ENCODE results near the gene LKAAEAR1. TPM values are rescaled to one million over a fixed set of nuclear protein-coding genes. Genes with fewer than 3 reads are reported as not detected.

LKAAEAR1 gene
- total and polyA plus RNA-seq, 12 donors: 0.12 TPM; not detected in 11

GRCh38 chr20:64080013-64080812 lies 4.0 kb downstream of the LKAAEAR1 start, which contains the start of gene OPRL1:
Gene OPRL1 (plus strand): TSS chr20:64080082. CDS start chr20:64092721, 12,639 bp downstream.
- WGBS, 2 donors: 6 to 8% methylated on average over 58 to 62 of the region's 62 CpGs
- peak within 1 kb of the TSS; percentile 67 to 95 (median 86) for H3K27ac ChIP-seq
- peak within 1 kb of the TSS; percentile 57 to 94 (median 84) for H3K4me3 ChIP-seq
- peaks cover 0 to 17% (median 16%) of the 10 kb centered on the region in 7 donors for H3K27me3 ChIP-seq
- intact Hi-C loops (cut with DNase I): loop anchor here in 5 of 10 donors (5.0 kb wide), 2 partner anchors 37 to 42 kb away; no protein-coding TSS in a partner anchor
- TF ChIP-seq CTCF (IDR thresholded peaks at IDR 0.05): no peak
- DNase-seq (no peak), ATAC-seq (peak in 5 of 8 donors; percentile 3 to 43 (median 4))
- peaks cover 0 to 12% (median 0%) of the 10 kb centered on the region in 9 donors for H3K36me3 ChIP-seq
- peaks cover 16 to 62% (median 41%) of the 10 kb centered on the region in 9 donors for H3K4me1 ChIP-seq
- H3K9me3 ChIP-seq: no peaks in the 10 kb centered on the region

GRCh38 chr20:64079273-64080012 lies 4.8 kb downstream of the LKAAEAR1 start, which contains the start of gene RGS19:
Gene RGS19 (minus strand): TSS chr20:64079518. CDS start chr20:64076886, 2,632 bp downstream.
- WGBS, 2 donors: 1 to 2% methylated on average over 27 to 73 of the region's 73 CpGs
- H3K27ac ChIP-seq: peak within 1 kb of the TSS; percentile 67 to 95 (median 86)
- H3K4me1 ChIP-seq: peaks cover 16 to 58% (median 41%) of the 10 kb centered on the region in 9 donors
- peak; percentile 76 to 83 for DNase-seq
- H3K9me3 ChIP-seq: no peaks in the 10 kb centered on the region
- H3K4me3 ChIP-seq: peak within 1 kb of the TSS; percentile 57 to 94 (median 84)
- intact Hi-C loops (cut with DNase I): loop anchor here in 5 of 10 donors (5.0 kb wide), 2 partner anchors 38 to 43 kb away; no protein-coding TSS in a partner anchor
- no peak for TF ChIP-seq CTCF (IDR thresholded peaks at IDR 0.05)
- ATAC-seq: peak; percentile 19 to 75 (median 58)
- peaks cover 0 to 19% (median 0%) of the 10 kb centered on the region in 9 donors for H3K36me3 ChIP-seq
- H3K27me3 ChIP-seq: peaks cover 0 to 9% (median 8%) of the 10 kb centered on the region in 7 donors

- intact Hi-C loops (cut with DNase I): no loop called here
- Histone ChIP-seq H3K4me1 (peaks cover 12 to 53% (median 36%) of the 10 kb centered on the region in 9 donors), H3K27me3 (peaks cover 0 to 4% (median 3%) of the 10 kb centered on the region in 7 donors), H3K27ac (peak overlapping the region in 9 of 10 donors; percentile 67 to 95 (median 84)), H3K9me3 (no peaks in the 10 kb centered on the region), H3K4me3 (peak overlapping the region; percentile 57 to 94 (median 84)), H3K36me3 (peaks cover 0 to 25% (median 0%) of the 10 kb centered on the region in 9 donors)
- TF ChIP-seq CTCF (IDR thresholded peaks at IDR 0.05): no peak
- WGBS, 2 donors: 31 to 47% methylated on average over 4 of the region's 4 CpGs
- DNase-seq (no peak), ATAC-seq (no peak)
Observed at GRCh38 chr20:64078934-64079272, 5.3 kb downstream of the LKAAEAR1 start.

Measured in heart right ventricle (tissue), 16 donors.